CD14-positive monocyte (primary cell): Measurements from ENCODE around the gene CCDC154. TPM values are rescaled to one million over a fixed set of nuclear protein-coding genes. Genes with fewer than 3 reads are reported as not detected.

Experiments
- DNase-seq, 3 donors: peaks; one replicate each; pipeline ENCODE4 v3.0.0-alpha.2; 2011 to 2022
- H2AFZ ChIP-seq: 2 replicates; pipeline ENCODE4 v1.6.0; 2012; ENCODE audit warnings: mild to moderate bottlenecking, low read depth, low read length, inconsistent platforms; ENCODE audit not compliant: insufficient read depth, poor library complexity, severe bottlenecking
- H3K27ac ChIP-seq, 2 donors: 1 replicate in 1 of 2; 2 replicates in 1 of 2; pipeline ENCODE4 v1.5.1; 2012 to 2013; ENCODE audit warnings: low read length in 2 of 2, control low read depth in 1 of 2, inconsistent platforms in 1 of 2, low read depth in 1 of 2, mild to moderate bottlenecking in 1 of 2
- H3K27me3 ChIP-seq, 2 donors: one replicate each; pipeline versions ENCODE4 v1.6.0 to v1.6.1; 2011 to 2013; ENCODE audit warnings: low read length in 2 of 2; ENCODE audit not compliant: control insufficient read depth in 2 of 2, insufficient read depth in 2 of 2
- H3K36me3 ChIP-seq, 2 donors: replicated peaks in 1 of 2; 1 replicate in 1 of 2; 2 replicates in 1 of 2; pipeline versions ENCODE4 v1.5.1 to v1.6.1; 2012 to 2013; ENCODE audit warnings: low read length in 2 of 2, control low read depth in 1 of 2, inconsistent platforms in 1 of 2, mild to moderate bottlenecking in 1 of 2; ENCODE audit not compliant: insufficient read depth in 2 of 2, control insufficient read depth in 1 of 2
- H3K4me1 ChIP-seq, 2 donors: 1 replicate in 1 of 2; 2 replicates in 1 of 2; pipeline versions ENCODE4 v1.5.1 to v1.6.1; 2012 to 2013; ENCODE audit warnings: low read length in 2 of 2, control low read depth in 1 of 2, inconsistent platforms in 1 of 2, mild to moderate bottlenecking in 1 of 2, moderate library complexity in 1 of 2; ENCODE audit not compliant: insufficient read depth in 2 of 2, control insufficient read depth in 1 of 2
- H3K4me2 ChIP-seq: replicated peaks from 2 replicates; pipeline ENCODE3; 2012; ENCODE audit warnings: low read length, moderate library complexity, mild to moderate bottlenecking; ENCODE audit not compliant: poor library complexity, severe bottlenecking; ENCODE audit errors: extremely low read depth
- H3K4me3 ChIP-seq, 3 experiments: fragments of 200-600 bp in 1 of 3; sonication (generic) in 1 of 3; replicated peaks in 1 of 3; 1 replicate in 2 of 3; 2 replicates in 1 of 3; pipeline ENCODE4 v1.5.1; 2011 to 2013; ENCODE audit warnings: low read length in 3 of 3, mild to moderate bottlenecking in 3 of 3, control low read depth in 2 of 3, low read depth in 2 of 3, inconsistent platforms in 1 of 3, moderate library complexity in 1 of 3
- H3K79me2 ChIP-seq: 2 replicates; pipeline ENCODE4 v1.6.0; 2012; ENCODE audit warnings: mild to moderate bottlenecking, control low read depth, inconsistent platforms, low read length, moderate library complexity; ENCODE audit not compliant: insufficient read depth
- H3K9ac ChIP-seq: 2 replicates; pipeline ENCODE4 v1.6.0; 2017; ENCODE audit warnings: low read length, mild to moderate bottlenecking; ENCODE audit not compliant: insufficient read depth, poor library complexity, severe bottlenecking
- H3K9me3 ChIP-seq, 2 donors: replicated peaks in 1 of 2; 1 replicate in 1 of 2; 2 replicates in 1 of 2; pipeline versions ENCODE4 v1.5.1 to v1.6.1; 2012 to 2013; ENCODE audit warnings: low read length in 2 of 2, control low read depth in 1 of 2; ENCODE audit not compliant: control insufficient read depth in 1 of 2, insufficient read depth in 1 of 2
- H4K20me1 ChIP-seq: 2 replicates; pipeline ENCODE4 v1.6.0; 2012; ENCODE audit warnings: mild to moderate bottlenecking, low read length, control low read depth, moderate library complexity; ENCODE audit not compliant: insufficient read depth
- H3K27ac Mint-ChIP-seq, 7 donors: one replicate each; pipeline ENCODE4 v1.8.0; 2020; ENCODE audit warnings: mild to moderate bottlenecking in 7 of 7, mixed read lengths in 7 of 7, moderate library complexity in 6 of 7, inconsistent platforms in 2 of 7
- H3K27me3 Mint-ChIP-seq, 3 donors: one replicate each; pipeline ENCODE4 v1.8.0; 2021 to 2022; ENCODE audit warnings: low read depth in 3 of 3, mild to moderate bottlenecking in 3 of 3, mixed read lengths in 3 of 3, moderate library complexity in 3 of 3, inconsistent platforms in 1 of 3
- H3K36me3 Mint-ChIP-seq, 2 donors: one replicate each; pipeline ENCODE4 v1.8.0; 2020; ENCODE audit warnings: mixed read lengths in 2 of 2, inconsistent platforms in 1 of 2, mild to moderate bottlenecking in 1 of 2
- H3K4me1 Mint-ChIP-seq: one replicate; pipeline ENCODE4 v1.8.0; 2020; ENCODE audit warnings: mild to moderate bottlenecking, mixed read lengths
- H3K4me3 Mint-ChIP-seq, 2 donors: one replicate each; pipeline ENCODE4 v1.8.0; 2020; ENCODE audit warnings: mild to moderate bottlenecking in 2 of 2, mixed read lengths in 2 of 2, moderate library complexity in 1 of 2
- H3K9me3 Mint-ChIP-seq, 7 donors: one replicate each; pipeline ENCODE4 v1.8.0; 2020 to 2022; ENCODE audit warnings: mixed read lengths in 7 of 7, mild to moderate bottlenecking in 6 of 7, moderate library complexity in 6 of 7, inconsistent platforms in 2 of 7
- CTCF ChIP-seq: fragments of 200-600 bp; IDR thresholded peaks from one replicate; pipeline ENCODE4 v1.8.0; 2022; ENCODE audit warnings: antibody characterized with exemption, mild to moderate bottlenecking
- WGBS: methylation state at CpG from one replicate; pipeline ENCODE4 v1.1.5; 2013; ENCODE audit warnings: missing lambda C conversion rate; ENCODE audit not compliant: insufficient coverage; 5-methylcytosine and 5-hydroxymethylcytosine counted together
- intact Hi-C, 2 donors: fragments of 100-400 bp; cut with micrococcal nuclease; formaldehyde crosslinking; loops; one replicate each; pipeline versions ENCODE4 v1.15.0 to v1.15.1; 2023
- polyA plus RNA-seq, 3 donors: library from polyadenylated mRNA; depleted of rRNA in 1 of 3; unstranded in 2 of 3; stranded (reverse) in 1 of 3; fragments of 300-500 nt in 2 of 3; fragments of >200 nt in 1 of 3; fragmentation: Illumina TruSeq in 2 of 3; gene quantifications; 1 replicate in 2 of 3; 2 replicates in 1 of 3; pipeline ENCODE4 v1.2.3, GENCODE V29; 2012 to 2021

The CCDC154 gene
- polyA plus RNA-seq, 3 donors = 5.9 TPM; not detected in 2

GRCh38 chr16:1472974-1473373 is 28.6 kb upstream of the CCDC154 start:
- peaks cover 78% of the 10 kb centered on the region for H3K79me2 ChIP-seq
- H3K9me3 Mint-ChIP-seq = peaks cover 0 to 5% (median 3%) of the 10 kb centered on the region in 7 donors
- H4K20me1 ChIP-seq = peaks cover 10% of the 10 kb centered on the region
- H3K4me1 ChIP-seq = peaks cover 60 to 79% of the 10 kb centered on the region in 2 donors
- H2AFZ ChIP-seq = no peak overlapping the region
- H3K27ac Mint-ChIP-seq = peak overlapping the region in 6 of 7 donors; percentile 25 to 95 (median 82)
- no peak for DNase-seq
- peaks cover 5 to 13% of the 10 kb centered on the region in 2 donors for H3K36me3 Mint-ChIP-seq
- no peak overlapping the region for H3K9ac ChIP-seq
- no CpG with 5 or more reads among the region's 3 CpGs for WGBS
- peak overlapping the region; percentile 47 to 66 for H3K4me3 Mint-ChIP-seq
- TF ChIP-seq CTCF = no peak
- intact Hi-C loops = loop anchor here (1.0 to 10.0 kb wide), 5 partner anchors 53 to 302 kb away; partner anchors contain the start of genes CRAMP1 (in 2 of the 2), IFT140 (in 2 of the 2), EME2 (in 1 of the 2) and MRPS34 (in 1 of the 2)
- peak overlapping the region; percentile 78 for H3K4me2 ChIP-seq
- no peaks in the 10 kb centered on the region for H3K27me3 ChIP-seq
- peak overlapping the region in 1 of 3 experiments; percentile 81 for H3K4me3 ChIP-seq
- peaks cover 60% of the 10 kb centered on the region for H3K4me1 Mint-ChIP-seq
- peaks cover 0 to 5% (median 0%) of the 10 kb centered on the region in 3 donors for H3K27me3 Mint-ChIP-seq
- no peaks in the 10 kb centered on the region for H3K36me3 ChIP-seq
- H3K9me3 ChIP-seq = no peaks in the 10 kb centered on the region
- H3K27ac ChIP-seq = peak overlapping the region; percentile 99

- Mint-ChIP-seq H3K4me3 (peak overlapping the region; percentile 88 to 99), H3K4me1 (peaks cover 69% of the 10 kb centered on the region), H3K27me3 (peaks cover 0 to 5% (median 0%) of the 10 kb centered on the region in 3 donors), H3K27ac (peak overlapping the region; percentile 95 to 99 (median 98)), H3K36me3 (peaks cover 5 to 23% of the 10 kb centered on the region in 2 donors), H3K9me3 (peaks cover 0 to 5% (median 3%) of the 10 kb centered on the region in 7 donors)
- no peak for DNase-seq
- TF ChIP-seq CTCF = no peak
- no peak overlapping the region for H2AFZ ChIP-seq
- H3K9me3 ChIP-seq = no peaks in the 10 kb centered on the region
- whole genome bisulfite sequencing = 20% methylated on average over 25 of the region's 26 CpGs
- no peaks in the 10 kb centered on the region for H3K27me3 ChIP-seq
- H3K4me2 ChIP-seq = peak overlapping the region; percentile 78
- H3K36me3 ChIP-seq = no peaks in the 10 kb centered on the region
- intact Hi-C loops = loop anchor here (2.0 to 10.0 kb wide), 5 partner anchors 21 to 303 kb away; partner anchors contain the start of genes CRAMP1 (in 2 of the 2), IFT140 (in 2 of the 2), EME2 (in 1 of the 2) and MRPS34 (in 1 of the 2)
- peak overlapping the region; percentile 99 for H3K27ac ChIP-seq
- H3K9ac ChIP-seq = peak overlapping the region; percentile 82
- peaks cover 60 to 88% of the 10 kb centered on the region in 2 donors for H3K4me1 ChIP-seq
- H4K20me1 ChIP-seq = peaks cover 23% of the 10 kb centered on the region
- H3K4me3 ChIP-seq = peak overlapping the region in 2 of 3 experiments; percentile 41 to 81
- H3K79me2 ChIP-seq = peaks cover 91% of the 10 kb centered on the region
These were observed 27.3 kb upstream of the CCDC154 start for GRCh38 chr16:1471569-1472194.
